DOHH2 (cell line): ENCODE results near the gene ECT2L.

Experiments
- CTCF ChIP-seq: fragments of 200-600 bp; sonication (generic); IDR thresholded peaks from one replicate; pipeline ENCODE4 v1.5.1; 2014; ENCODE audit warnings: antibody characterized with exemption, mild to moderate bottlenecking, low read depth, low read length; ENCODE audit not compliant: poor library complexity, severe bottlenecking
- EZH2phosphoT487 ChIP-seq: fragments of 200-600 bp; sonication (generic); IDR thresholded peaks from 2 replicates; pipeline ENCODE4 v1.6.1; 2017; ENCODE audit warnings: borderline replicate concordance, mild to moderate bottlenecking, antibody characterized with exemption, low read length, moderate library complexity, mixed read lengths

DNA sequence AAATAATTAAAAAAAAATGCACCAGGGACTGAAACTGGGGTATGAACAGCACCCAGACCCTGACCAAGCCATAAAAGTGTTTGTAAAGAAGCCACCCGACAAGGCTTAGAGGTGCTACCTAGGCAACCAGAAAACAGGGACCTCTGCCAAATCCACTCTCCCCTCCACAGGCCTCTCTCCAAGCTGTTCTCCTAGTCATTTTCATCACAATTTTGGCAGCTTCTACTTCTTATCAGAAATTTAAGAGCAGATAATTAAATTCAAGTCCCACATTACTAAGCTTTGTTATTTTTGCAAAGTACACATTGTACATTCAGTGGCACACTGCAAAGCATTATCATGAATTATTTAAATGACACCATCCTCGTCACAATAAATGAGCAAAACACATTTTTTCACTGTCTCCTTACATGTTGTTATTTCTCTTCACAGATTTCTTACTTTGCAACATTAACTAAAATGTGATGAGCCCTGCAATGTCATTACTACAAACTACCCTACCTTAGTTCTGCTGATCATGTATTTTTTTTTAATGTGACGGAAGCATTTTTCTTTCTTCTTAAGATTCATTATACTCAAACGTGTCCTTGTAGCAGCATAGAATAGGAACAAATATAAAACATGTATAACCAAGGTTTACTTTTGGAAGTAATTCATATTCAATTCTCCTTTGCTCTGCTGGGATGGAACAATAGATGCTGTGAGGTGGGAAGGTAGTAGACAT is 38.1 kb downstream of the ECT2L start:
- TF ChIP-seq CTCF (no peak), EZH2phosphoT487 (no peak)
